ENCODE results near the gene CUL3. TPM values are rescaled to one million over a fixed set of nuclear protein-coding genes. Genes with fewer than 3 reads are reported as not detected.

Gene CUL3
- total RNA-seq, 1 donor from 2014 or later = 33.5 TPM

GRCh38 chr2:224545884-224546644 lies 39.1 kb downstream of the CUL3 start:
- TF ChIP-seq, protein P1, sequence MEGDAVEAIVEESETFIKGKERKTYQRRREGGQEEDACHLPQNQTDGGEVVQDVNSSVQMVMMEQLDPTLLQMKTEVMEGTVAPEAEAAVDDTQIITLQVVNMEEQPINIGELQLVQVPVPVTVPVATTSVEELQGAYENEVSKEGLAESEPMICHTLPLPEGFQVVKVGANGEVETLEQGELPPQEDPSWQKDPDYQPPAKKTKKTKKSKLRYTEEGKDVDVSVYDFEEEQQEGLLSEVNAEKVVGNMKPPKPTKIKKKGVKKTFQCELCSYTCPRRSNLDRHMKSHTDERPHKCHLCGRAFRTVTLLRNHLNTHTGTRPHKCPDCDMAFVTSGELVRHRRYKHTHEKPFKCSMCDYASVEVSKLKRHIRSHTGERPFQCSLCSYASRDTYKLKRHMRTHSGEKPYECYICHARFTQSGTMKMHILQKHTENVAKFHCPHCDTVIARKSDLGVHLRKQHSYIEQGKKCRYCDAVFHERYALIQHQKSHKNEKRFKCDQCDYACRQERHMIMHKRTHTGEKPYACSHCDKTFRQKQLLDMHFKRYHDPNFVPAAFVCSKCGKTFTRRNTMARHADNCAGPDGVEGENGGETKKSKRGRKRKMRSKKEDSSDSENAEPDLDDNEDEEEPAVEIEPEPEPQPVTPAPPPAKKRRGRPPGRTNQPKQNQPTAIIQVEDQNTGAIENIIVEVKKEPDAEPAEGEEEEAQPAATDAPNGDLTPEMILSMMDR (conservative IDR thresholded peaks at IDR 0.05; ENCODE audit: low read depth, low read length) = no peak
- no peak overlapping the region for H3K4me3 ChIP-seq (ENCODE audit: low read depth, low read length)
- no peak for DNase-seq (ENCODE audit: low read depth)

DNA sequence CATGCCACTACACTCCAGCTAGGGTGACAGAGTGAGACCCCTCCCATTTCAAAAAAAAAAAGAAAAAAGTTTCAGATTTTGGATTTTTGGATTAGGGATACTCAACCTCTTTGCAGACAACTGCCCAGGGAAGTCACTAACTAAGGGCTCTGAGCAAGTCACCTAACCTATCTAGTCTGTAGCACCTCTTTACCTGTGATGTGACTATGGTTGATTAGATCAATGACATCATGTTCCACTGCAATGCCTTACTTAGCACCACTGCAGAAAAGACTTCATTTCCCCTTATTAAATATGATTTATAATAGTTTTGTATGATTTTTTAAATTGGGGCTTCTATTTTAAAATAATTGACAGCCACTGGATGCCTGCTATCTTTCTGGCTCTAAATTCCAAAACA lies 41.2 kb downstream of the CUL3 start:
- no peak overlapping the region for H3K4me3 ChIP-seq (ENCODE audit: low read depth, low read length)
- TF ChIP-seq, protein P1 (conservative IDR thresholded peaks at IDR 0.05; ENCODE audit: low read depth, low read length) = no peak
- no peak for DNase-seq (ENCODE audit: low read depth)

GRCh38 chr2:224538561-224539138 lies 46.5 kb downstream of the CUL3 start:
- no peak overlapping the region for H3K4me3 ChIP-seq (ENCODE audit: low read depth, low read length)
- no peak for DNase-seq (ENCODE audit: low read depth)
- TF ChIP-seq, protein P1 (conservative IDR thresholded peaks at IDR 0.05; ENCODE audit: low read depth, low read length) = no peak

DNA sequence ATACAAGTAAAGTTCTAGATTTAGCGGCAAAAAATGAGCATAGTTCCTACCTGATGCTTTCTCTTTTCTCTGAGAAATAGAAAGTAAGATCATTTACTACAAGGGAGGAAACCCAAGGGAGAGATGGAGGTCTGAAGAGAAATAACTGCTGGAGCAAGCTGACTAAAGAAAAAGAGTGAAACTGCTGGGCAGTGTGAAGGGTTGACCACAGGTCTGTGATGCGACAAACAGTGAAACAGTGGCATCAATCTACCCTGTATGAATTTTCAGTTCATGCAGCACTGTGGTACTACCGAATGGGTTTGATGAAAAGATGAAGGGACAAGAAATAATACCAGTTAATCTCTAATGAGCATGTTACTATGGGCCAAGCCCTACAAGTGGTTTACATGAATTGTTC lies 52.2 kb downstream of the CUL3 start:
- TF ChIP-seq, protein P1 (conservative IDR thresholded peaks at IDR 0.05; ENCODE audit: low read depth, low read length) = no peak
- DNase-seq (ENCODE audit: low read depth) = no peak
- no peak overlapping the region for H3K4me3 ChIP-seq (ENCODE audit: low read depth, low read length)

GRCh38 chr2:224532441-224532840 lies 52.7 kb downstream of the CUL3 start:
- TF ChIP-seq, protein P1 (conservative IDR thresholded peaks at IDR 0.05; ENCODE audit: low read depth, low read length) = no peak

DNA sequence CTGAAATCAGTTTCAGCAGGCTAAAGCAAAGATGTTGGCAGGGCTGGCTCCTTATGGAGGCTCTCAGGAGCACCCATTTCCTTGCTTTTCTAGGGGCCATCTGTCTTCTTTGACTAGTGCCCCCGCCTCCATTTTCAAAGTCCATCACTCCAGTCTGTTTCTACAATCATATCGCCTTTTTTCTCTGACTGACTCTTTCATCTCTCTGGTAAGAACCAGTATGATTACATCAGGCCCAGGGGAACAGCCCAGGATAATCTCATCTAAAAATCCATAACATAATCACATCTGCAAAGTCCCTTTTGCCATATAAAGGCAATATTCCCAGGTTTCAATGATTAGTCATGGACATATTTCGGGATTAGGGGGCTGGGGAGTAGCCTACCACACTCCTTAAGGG lies 57.0 kb downstream of the CUL3 start:
- H3K4me3 ChIP-seq (ENCODE audit: low read depth, low read length) = no peak overlapping the region
- TF ChIP-seq, protein P1 (conservative IDR thresholded peaks at IDR 0.05; ENCODE audit: low read depth, low read length) = no peak
- no peak for DNase-seq (ENCODE audit: low read depth)

More at GRCh38 chr2:224532441-224532840, 52.7 kb downstream of the CUL3 start:
- DNase-seq (ENCODE audit: low read depth) = no peak
- H3K4me3 ChIP-seq (ENCODE audit: low read depth, low read length) = no peak overlapping the region
